Lower leg skin (tissue), 4 donors: Measurements from ENCODE around the gene SORCS1. TPM values are rescaled to one million over a fixed set of nuclear protein-coding genes. Genes with fewer than 3 reads are reported as not detected.

Source experiments
- DNase-seq, 2 donors: peaks; one replicate each; pipeline ENCODE4 v3.0.0-alpha.2; 2019; ENCODE audit warnings: low spot score in 2 of 2
- H3K4me3 ChIP-seq: fragments of 200-600 bp; sonication (generic); 2 replicates; pipeline ENCODE4 v1.5.1; 2017; ENCODE audit warnings: mild to moderate bottlenecking, low read depth; ENCODE audit not compliant: poor library complexity, severe bottlenecking
- POLR2A ChIP-seq, 2 donors: fragments of 450-650 bp; IDR thresholded peaks; one replicate each; pipeline ENCODE4 v1.6.1; 2016 to 2017; ENCODE audit warnings: antibody characterized with exemption in 2 of 2, mild to moderate bottlenecking in 1 of 2, moderate library complexity in 1 of 2
- WGBS, 2 donors: methylation state at CpG; one replicate each; pipeline ENCODE4 v1.1.5; 2018; 5-methylcytosine and 5-hydroxymethylcytosine counted together
- intact Hi-C: fragments of 100-400 bp; cut with DNase I; formaldehyde crosslinking; loops from one replicate; pipeline ENCODE4 v1.15.0; 2023; ENCODE audit warnings: low total_unique reads
- total RNA-seq, 4 donors: library from RNA; depleted of rRNA; stranded (reverse); fragments of >200 nt; gene quantifications; one replicate each; pipeline ENCODE4 v1.1.0, GENCODE V29; 2016
- TF ChIP-seq, protein P1 (sequence below), 3 donors: fragments of 450-650 bp; IDR thresholded peaks; one replicate each; pipeline ENCODE4 v1.5.1; 2016; ENCODE audit warnings: antibody characterized with exemption in 3 of 3, mild to moderate bottlenecking in 3 of 3, moderate library complexity in 2 of 3

Gene SORCS1
- total RNA-seq, 4 donors from 2014 or later: 2.2 to 5.3 (median 2.9) TPM

DNA sequence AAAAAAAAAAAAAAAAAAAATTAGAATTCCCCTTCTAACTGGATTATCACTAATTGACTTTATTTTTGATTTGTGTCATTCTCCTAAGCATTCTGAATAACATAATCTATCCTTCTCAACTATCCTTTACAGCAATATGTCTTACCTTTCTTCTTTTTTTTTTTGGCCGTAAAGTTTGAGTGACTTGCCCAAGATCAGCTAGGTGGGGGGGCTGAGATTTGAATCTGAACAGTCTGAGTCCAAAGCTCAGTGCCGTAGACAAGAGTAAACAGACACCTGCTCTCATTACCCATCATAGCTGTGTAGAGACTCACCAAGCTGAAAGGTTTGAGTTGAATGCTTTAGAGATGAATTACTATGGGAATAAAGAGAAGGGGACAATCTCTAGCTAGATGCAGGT is 192.1 kb downstream of the SORCS1 start:
- TF ChIP-seq, protein P1, sequence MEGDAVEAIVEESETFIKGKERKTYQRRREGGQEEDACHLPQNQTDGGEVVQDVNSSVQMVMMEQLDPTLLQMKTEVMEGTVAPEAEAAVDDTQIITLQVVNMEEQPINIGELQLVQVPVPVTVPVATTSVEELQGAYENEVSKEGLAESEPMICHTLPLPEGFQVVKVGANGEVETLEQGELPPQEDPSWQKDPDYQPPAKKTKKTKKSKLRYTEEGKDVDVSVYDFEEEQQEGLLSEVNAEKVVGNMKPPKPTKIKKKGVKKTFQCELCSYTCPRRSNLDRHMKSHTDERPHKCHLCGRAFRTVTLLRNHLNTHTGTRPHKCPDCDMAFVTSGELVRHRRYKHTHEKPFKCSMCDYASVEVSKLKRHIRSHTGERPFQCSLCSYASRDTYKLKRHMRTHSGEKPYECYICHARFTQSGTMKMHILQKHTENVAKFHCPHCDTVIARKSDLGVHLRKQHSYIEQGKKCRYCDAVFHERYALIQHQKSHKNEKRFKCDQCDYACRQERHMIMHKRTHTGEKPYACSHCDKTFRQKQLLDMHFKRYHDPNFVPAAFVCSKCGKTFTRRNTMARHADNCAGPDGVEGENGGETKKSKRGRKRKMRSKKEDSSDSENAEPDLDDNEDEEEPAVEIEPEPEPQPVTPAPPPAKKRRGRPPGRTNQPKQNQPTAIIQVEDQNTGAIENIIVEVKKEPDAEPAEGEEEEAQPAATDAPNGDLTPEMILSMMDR (IDR thresholded peaks at IDR 0.05): no peak
- TF ChIP-seq POLR2A (IDR thresholded peaks at IDR 0.05): no peak
- no peak overlapping the region for H3K4me3 ChIP-seq
- intact Hi-C loops: no loop called here
- 90 to 92% methylated on average over 2 of the region's 2 CpGs for WGBS, 2 donors
- DNase-seq: no peak

DNA sequence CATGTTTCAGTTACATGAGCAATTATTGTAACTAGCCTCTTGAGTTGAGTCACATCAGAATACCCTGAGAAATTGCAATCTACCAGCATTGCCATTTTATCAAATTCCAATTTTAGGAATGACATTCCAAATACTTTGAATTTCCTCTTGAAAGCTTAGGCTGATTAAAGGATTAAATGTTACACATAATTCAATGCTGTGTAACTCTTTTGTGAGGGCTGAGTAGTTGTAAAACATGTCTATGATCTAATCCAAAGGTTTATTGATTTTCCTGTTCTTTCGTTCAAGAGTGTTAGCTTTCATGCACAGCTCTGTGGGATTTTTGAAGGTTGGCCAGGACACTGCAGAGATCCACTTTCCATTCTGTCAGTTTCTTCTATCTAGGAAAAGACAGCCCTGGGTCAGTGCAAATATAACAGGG is 193.1 kb downstream of the SORCS1 start:
- no peak overlapping the region for H3K4me3 ChIP-seq
- no peak for DNase-seq
- intact Hi-C loops: no loop called here
- TF ChIP-seq POLR2A (IDR thresholded peaks at IDR 0.05): no peak
- TF ChIP-seq, protein P1 (IDR thresholded peaks at IDR 0.05): no peak
- 41 to 48% methylated on average over 1 of the region's 1 CpG for WGBS, 2 donors

DNA sequence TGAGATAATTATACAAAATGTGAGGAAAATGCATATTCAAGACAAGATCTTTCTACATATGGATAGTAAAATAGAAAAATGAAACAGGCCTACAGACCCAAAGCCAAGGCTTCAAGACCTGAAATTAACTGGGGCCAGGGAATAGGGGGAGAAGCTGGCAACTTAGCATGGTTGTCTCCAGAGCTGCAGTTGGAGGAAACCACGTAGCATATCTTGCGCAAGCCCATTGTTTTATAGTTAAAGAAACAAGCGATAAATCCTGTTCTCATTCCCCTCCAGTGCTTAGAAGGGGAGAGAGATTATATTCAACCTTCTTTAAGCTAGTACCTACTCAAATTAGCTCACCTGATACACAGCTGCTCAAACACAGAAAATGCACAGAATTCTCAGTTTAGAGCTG is 197.1 kb downstream of the SORCS1 start:
- intact Hi-C loops: no loop called here
- TF ChIP-seq, protein P1 (IDR thresholded peaks at IDR 0.05): no peak
- TF ChIP-seq POLR2A (IDR thresholded peaks at IDR 0.05): no peak
- H3K4me3 ChIP-seq: no peak overlapping the region
- 73 to 80% methylated on average over 3 of the region's 3 CpGs for WGBS, 2 donors
- no peak for DNase-seq

DNA sequence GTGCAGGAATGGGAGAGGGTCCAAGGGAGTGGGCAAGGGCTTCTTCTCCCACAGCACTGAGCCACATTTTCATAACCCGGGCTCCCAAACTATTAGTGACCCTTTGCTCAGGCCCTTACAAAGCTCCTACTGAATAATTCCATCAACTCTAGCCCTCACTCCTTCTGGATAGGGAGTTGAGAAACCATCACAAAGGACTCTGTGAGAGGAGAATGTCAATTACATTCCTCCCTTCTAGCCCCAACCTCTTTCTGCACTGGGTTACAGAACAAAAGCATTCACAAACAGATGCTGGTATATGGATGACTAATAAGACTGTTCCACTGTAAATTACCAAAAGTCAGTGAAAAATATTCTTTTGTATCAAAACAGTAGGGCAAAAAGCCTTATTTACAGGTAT is 203.7 kb downstream of the SORCS1 start:
- intact Hi-C loops: no loop called here
- WGBS, 2 donors: 86 to 100% methylated on average over 1 of the region's 1 CpG
- H3K4me3 ChIP-seq: no peak overlapping the region
- no peak for DNase-seq
- TF ChIP-seq POLR2A (IDR thresholded peaks at IDR 0.05): no peak
- TF ChIP-seq, protein P1 (IDR thresholded peaks at IDR 0.05): no peak

- intact Hi-C loops: no loop called here
- WGBS, 2 donors: 69 to 75% methylated on average over 3 of the region's 3 CpGs
- no peak for TF ChIP-seq POLR2A (IDR thresholded peaks at IDR 0.05)
- TF ChIP-seq, protein P1 (IDR thresholded peaks at IDR 0.05): no peak
Measured at GRCh38 chr10:106959521-106959920, 205.0 kb downstream of the SORCS1 start.

GRCh38 chr10:106958589-106959361 is 205.7 kb downstream of the SORCS1 start:
- intact Hi-C loops: no loop called here
- 60 to 78% methylated on average over 11 of the region's 11 CpGs for WGBS, 2 donors
- TF ChIP-seq, protein P1 (IDR thresholded peaks at IDR 0.05): no peak
- no peak for TF ChIP-seq POLR2A (IDR thresholded peaks at IDR 0.05)
- H3K4me3 ChIP-seq: no peak overlapping the region
- no peak for DNase-seq

More at GRCh38 chr10:106959521-106959920, 205.0 kb downstream of the SORCS1 start:
- DNase-seq: no peak
- no peak overlapping the region for H3K4me3 ChIP-seq
